HG02981 (cell line): ENCODE results near the gene CCNY.

Experiments
- ATAC-seq: cut with Tn5 transposase; IDR thresholded peaks from one replicate; pipeline ENCODE4 v1.9.1; 2021; ENCODE audit warnings: mild to moderate bottlenecking, moderate library complexity; ENCODE audit not compliant: unreplicated experiment

The CCNY gene

GRCh38 chr10:35573796-35574195 lies 237.5 kb downstream of the CCNY start:
- ATAC-seq: no peak

GRCh38 chr10:35574924-35575352 lies 238.6 kb downstream of the CCNY start:
- no peak for ATAC-seq

- ATAC-seq: no peak
Observed at GRCh38 chr10:35575640-35576039, 239.3 kb downstream of the CCNY start.

GRCh38 chr10:35576730-35577129 lies 240.4 kb downstream of the CCNY start:
- ATAC-seq: no peak

GRCh38 chr10:35577926-35578617 lies 241.8 kb downstream of the CCNY start:
- ATAC-seq: no peak

- ATAC-seq: no peak
Observed at GRCh38 chr10:35578618-35578956, 242.3 kb downstream of the CCNY start.

GRCh38 chr10:35579116-35579515 lies 242.8 kb downstream of the CCNY start:
- ATAC-seq: no peak

GRCh38 chr10:35579726-35580422 lies 243.6 kb downstream of the CCNY start:
- no peak for ATAC-seq

- ATAC-seq: no peak
Observed at GRCh38 chr10:35580423-35580770, 244.1 kb downstream of the CCNY start.

- ATAC-seq: no peak
Observed at GRCh38 chr10:35581655-35582054, 245.3 kb downstream of the CCNY start.

- ATAC-seq: no peak
Observed at GRCh38 chr10:35584946-35585345, 248.6 kb downstream of the CCNY start.

- ATAC-seq: no peak
Observed at GRCh38 chr10:35585356-35585755, 249.0 kb downstream of the CCNY start.

- ATAC-seq: no peak
Observed at GRCh38 chr10:35585903-35586535, 249.7 kb downstream of the CCNY start.

- ATAC-seq: no peak
Observed at GRCh38 chr10:35588836-35589235, 252.5 kb downstream of the CCNY start.

- no peak for ATAC-seq
Observed at GRCh38 chr10:35592441-35592840, 256.1 kb downstream of the CCNY start.

- ATAC-seq: no peak
Observed at GRCh38 chr10:35594115-35595079, 258.1 kb downstream of the CCNY start.

GRCh38 chr10:35595106-35595505 lies 258.8 kb downstream of the CCNY start:
- no peak for ATAC-seq

GRCh38 chr10:35598379-35598778 lies 262.1 kb downstream of the CCNY start:
- no peak for ATAC-seq

- no peak for ATAC-seq
Observed at GRCh38 chr10:35600193-35600592, 263.9 kb downstream of the CCNY start.

- no peak for ATAC-seq
Observed at GRCh38 chr10:35605191-35605590, 268.9 kb downstream of the CCNY start, which contains the start of gene GJD4. Gene GJD4, plus strand, starts transcription at chr10:35605341. Its CDS starts 227 bp downstream, at chr10:35605568.

- ATAC-seq: no peak
Observed at GRCh38 chr10:35606430-35606829, 270.1 kb downstream of the CCNY start.
